ENCODE data around the gene PTPRD.
"Not testable (repeated sequence)": the region's sequence is repeated elsewhere in the genome, so short reads cannot be mapped to it uniquely, and the experiment has no call there.

Gene PTPRD

GRCh38 chr9:10479172-10479571 lies 133.6 kb downstream of the PTPRD start:
- no peak for DNase-seq (ENCODE audit: low read depth in 2 of 2)

GRCh38 chr9:10449201-10449617 lies 163.6 kb downstream of the PTPRD start:
- DNase-seq (ENCODE audit: low read depth in 2 of 2): not testable (repeated sequence)

GRCh38 chr9:10447036-10447435 lies 165.8 kb downstream of the PTPRD start:
- DNase-seq (ENCODE audit: low read depth in 2 of 2): no peak

GRCh38 chr9:10443868-10444204 lies 169.0 kb downstream of the PTPRD start:
- DNase-seq (ENCODE audit: low read depth in 2 of 2): no peak

- DNase-seq (ENCODE audit: low read depth in 2 of 2): no peak
These were observed 169.5 kb downstream of the PTPRD start for GRCh38 chr9:10443181-10443867.

- DNase-seq (ENCODE audit: low read depth in 2 of 2): no peak
These were observed 173.8 kb downstream of the PTPRD start for GRCh38 chr9:10438955-10439354.

- no peak for DNase-seq (ENCODE audit: low read depth in 2 of 2)
These were observed 176.0 kb downstream of the PTPRD start for GRCh38 chr9:10436756-10437155.

GRCh38 chr9:10434412-10434811 lies 178.4 kb downstream of the PTPRD start:
- no peak for DNase-seq (ENCODE audit: low read depth in 2 of 2)

- no peak for DNase-seq (ENCODE audit: low read depth in 2 of 2)
These were observed 201.5 kb downstream of the PTPRD start for GRCh38 chr9:10411272-10411671.

- no peak for DNase-seq (ENCODE audit: low read depth in 2 of 2)
These were observed 209.5 kb downstream of the PTPRD start for GRCh38 chr9:10403283-10403682.

GRCh38 chr9:10396615-10397014 lies 216.2 kb downstream of the PTPRD start:
- DNase-seq (ENCODE audit: low read depth in 2 of 2): no peak

- no peak for DNase-seq (ENCODE audit: low read depth in 2 of 2)
These were observed 225.5 kb downstream of the PTPRD start for GRCh38 chr9:10387282-10387681.

- no peak for DNase-seq (ENCODE audit: low read depth in 2 of 2)
These were observed 241.0 kb downstream of the PTPRD start for GRCh38 chr9:10371824-10372223.

GRCh38 chr9:10366171-10366779 lies 246.5 kb downstream of the PTPRD start:
- no peak for DNase-seq (ENCODE audit: low read depth in 2 of 2)

- no peak for DNase-seq (ENCODE audit: low read depth in 2 of 2)
These were observed 258.2 kb downstream of the PTPRD start for GRCh38 chr9:10354591-10354990.

- DNase-seq (ENCODE audit: low read depth in 2 of 2): not testable (repeated sequence)
These were observed 267.2 kb downstream of the PTPRD start for GRCh38 chr9:10345621-10346020.

GRCh38 chr9:10341057-10341456 lies 271.7 kb downstream of the PTPRD start:
- DNase-seq (ENCODE audit: low read depth in 2 of 2): no peak

GRCh38 chr9:10339152-10339551 lies 273.6 kb downstream of the PTPRD start:
- no peak for DNase-seq (ENCODE audit: low read depth in 2 of 2)

- DNase-seq (ENCODE audit: low read depth in 2 of 2): no peak
These were observed 281.6 kb downstream of the PTPRD start for GRCh38 chr9:10331157-10331556.

- no peak for DNase-seq (ENCODE audit: low read depth in 2 of 2)
These were observed 330.7 kb downstream of the PTPRD start for GRCh38 chr9:10282084-10282483.

GRCh38 chr9:10274988-10275387 lies 337.8 kb downstream of the PTPRD start:
- DNase-seq (ENCODE audit: low read depth in 2 of 2): no peak

- no peak for DNase-seq (ENCODE audit: low read depth in 2 of 2)
These were observed 338.6 kb downstream of the PTPRD start for GRCh38 chr9:10274175-10274574.

- no peak for DNase-seq (ENCODE audit: low read depth in 2 of 2)
These were observed 340.0 kb downstream of the PTPRD start for GRCh38 chr9:10272830-10273229.

All from activated CD8-positive, alpha-beta memory T cell treated with anti-CD3 and anti-CD28 coated beads for 4 hours (primary cell).